ENCODE data around the gene SYCP3. TPM values are rescaled to one million over a fixed set of nuclear protein-coding genes. Genes with fewer than 3 reads are reported as not detected.

SYCP3 gene
- polyA plus RNA-seq, 1 of the 3 experiments (the other 2 are of a cell fraction): 0.07 TPM

- ChIA-PET CTCF (no interaction called here), POLR2A (no interaction called here)
- H3K4me1 ChIP-seq (ENCODE audit: control insufficient read depth in 1 of 2, insufficient read depth in 2 of 2, low read depth in 1 of 2, low read length in 1 of 2): no peaks in the 10 kb centered on the region
- WGBS (ENCODE audit: low lambda C conversion rate): 40% methylated on average over 3 of the region's 3 CpGs
- no peaks in the 10 kb centered on the region for H3K36me3 ChIP-seq (replicated peaks in 1 of 2; ENCODE audit: control insufficient read depth in 1 of 2, insufficient read depth in 2 of 2, low read length in 1 of 2)
- TF ChIP-seq TCF12 (IDR thresholded peaks at IDR 0.05) (no peak), FOXJ3 (CRISPR knock-in tag; IDR thresholded peaks at IDR 0.05) (no peak), POLR2AphosphoS5 (IDR thresholded peaks at IDR 0.05; ENCODE audit: low read depth, low read length) (no peak), TEAD4 (IDR thresholded peaks at IDR 0.05; ENCODE audit: borderline replicate concordance, insufficient read depth) (no peak), CHD2 (IDR thresholded peaks at IDR 0.05; ENCODE audit: low read length, partially characterized antibody) (no peak), SMC3 (IDR thresholded peaks at IDR 0.05; ENCODE audit: low read depth, low read length) (no peak), JUND (IDR thresholded peaks at IDR 0.05) (no peak), ELF1 (IDR thresholded peaks at IDR 0.05) (no peak), SIN3A (IDR thresholded peaks at IDR 0.05; ENCODE audit: borderline replicate concordance, low read depth, low read length) (no peak), RCOR1 (IDR thresholded peaks at IDR 0.05; ENCODE audit: low read length) (no peak), YY1 (IDR thresholded peaks at IDR 0.05; ENCODE audit: low read depth) (no peak), RXRA (IDR thresholded peaks at IDR 0.05; ENCODE audit: borderline replicate concordance, low read depth) (no peak), PBX3 (IDR thresholded peaks at IDR 0.05) (no peak), GABPA (IDR thresholded peaks at IDR 0.05; ENCODE audit: low read depth) (no peak)
- H3K9me3 ChIP-seq: no peaks in the 10 kb centered on the region
- DNase-seq: no peak
- H3F3A ChIP-seq (replicated peaks; ENCODE audit: insufficient read depth): peaks cover 3% of the 10 kb centered on the region
- H4K20me1 ChIP-seq (ENCODE audit: insufficient read depth): no peaks in the 10 kb centered on the region
- H3K27ac ChIP-seq (ENCODE audit: low read depth in 2 of 2, low read length in 1 of 2): no peak overlapping the region
- no peaks in the 10 kb centered on the region for H3K27me3 ChIP-seq (ENCODE audit: insufficient read depth)
- H3K4me2 ChIP-seq: no peak overlapping the region
- no peaks in the 10 kb centered on the region for H3K9me2 ChIP-seq
- H3K79me2 ChIP-seq (ENCODE audit: insufficient read depth): no peaks in the 10 kb centered on the region
- H3K9ac ChIP-seq: no peak overlapping the region
- H3K4me3 ChIP-seq (ENCODE audit: low read depth in 2 of 2, low read length in 1 of 2): no peak overlapping the region
- H2AFZ ChIP-seq (ENCODE audit: low read depth): no peak overlapping the region
These were observed 48.6 kb downstream of the SYCP3 start for GRCh38 chr12:101690544-101691098.

GRCh38 chr12:101686176-101686575 is 53.1 kb downstream of the SYCP3 start:
- Histone ChIP-seq H4K20me1 (ENCODE audit: insufficient read depth) (no peaks in the 10 kb centered on the region), H3K36me3 (replicated peaks in 1 of 2; ENCODE audit: control insufficient read depth in 1 of 2, insufficient read depth in 2 of 2, low read length in 1 of 2) (no peaks in the 10 kb centered on the region), H3K4me3 (ENCODE audit: low read depth in 2 of 2, low read length in 1 of 2) (no peak overlapping the region), H3K79me2 (ENCODE audit: insufficient read depth) (no peaks in the 10 kb centered on the region), H3K27me3 (ENCODE audit: insufficient read depth) (no peaks in the 10 kb centered on the region), H3F3A (replicated peaks; ENCODE audit: insufficient read depth) (no peaks in the 10 kb centered on the region), H3K9me3 (no peaks in the 10 kb centered on the region), H3K4me2 (no peak overlapping the region), H3K4me1 (ENCODE audit: control insufficient read depth in 1 of 2, insufficient read depth in 2 of 2, low read depth in 1 of 2, low read length in 1 of 2) (no peaks in the 10 kb centered on the region), H2AFZ (ENCODE audit: low read depth) (no peak overlapping the region), H3K9me2 (no peaks in the 10 kb centered on the region), H3K27ac (ENCODE audit: low read depth in 2 of 2, low read length in 1 of 2) (no peak overlapping the region), H3K9ac (no peak overlapping the region)
- no peak for DNase-seq
- ChIA-PET CTCF (no interaction called here), POLR2A (no interaction called here)
- 62% methylated on average over 1 of the region's 1 CpG for WGBS (ENCODE audit: low lambda C conversion rate)
- TF ChIP-seq CTCF (IDR thresholded peaks at IDR 0.05) (no peak), USF2 (IDR thresholded peaks at IDR 0.05; ENCODE audit: borderline replicate concordance, low read depth, low read length) (no peak), REST (IDR thresholded peaks at IDR 0.05; ENCODE audit: low read depth, low read length) (no peak), FOXJ3 (CRISPR knock-in tag; IDR thresholded peaks at IDR 0.05) (no peak), MAX (IDR thresholded peaks at IDR 0.05; ENCODE audit: low read depth) (no peak), GABPA (IDR thresholded peaks at IDR 0.05; ENCODE audit: low read depth) (no peak), RFX5 (IDR thresholded peaks at IDR 0.05; ENCODE audit: low read length) (no peak), CHD2 (IDR thresholded peaks at IDR 0.05; ENCODE audit: low read length, partially characterized antibody) (no peak), PBX3 (IDR thresholded peaks at IDR 0.05) (no peak), RAD21 (IDR thresholded peaks at IDR 0.05; ENCODE audit: low read length) (no peak), TAF1 (IDR thresholded peaks at IDR 0.05; ENCODE audit: borderline replicate concordance, low read depth, low read length) (no peak)

All from SK-N-SH (cell line).